Retina (tissue), 1 donor: Measurements from ENCODE around the gene IQSEC1.

ENCODE experiments used
- DNase-seq: peaks from one replicate; pipeline ENCODE4 v3.0.0-alpha.2; 2016

IQSEC1 gene

GRCh38 chr3:12948371-12948770 is 124.9 kb downstream of the IQSEC1 start:
- no peak for DNase-seq

- no peak for DNase-seq
These were observed 125.5 kb downstream of the IQSEC1 start for GRCh38 chr3:12947504-12948369.

GRCh38 chr3:12946649-12947316 is 126.4 kb downstream of the IQSEC1 start:
- DNase-seq, result no peak

- no peak for DNase-seq
These were observed 127.0 kb downstream of the IQSEC1 start for GRCh38 chr3:12946251-12946648.

GRCh38 chr3:12944849-12945248 is 128.4 kb downstream of the IQSEC1 start:
- DNase-seq, result peak; percentile 68

GRCh38 chr3:12944413-12944812 is 128.8 kb downstream of the IQSEC1 start:
- DNase-seq, result peak; percentile 80

GRCh38 chr3:12943124-12944021 is 129.9 kb downstream of the IQSEC1 start:
- DNase-seq, result no peak

GRCh38 chr3:12941495-12942023 is 131.7 kb downstream of the IQSEC1 start:
- no peak for DNase-seq

GRCh38 chr3:12940854-12941253 is 132.4 kb downstream of the IQSEC1 start:
- DNase-seq, result no peak

- DNase-seq, result no peak
These were observed 134.1 kb downstream of the IQSEC1 start for GRCh38 chr3:12939137-12939536.

- no peak for DNase-seq
These were observed 134.9 kb downstream of the IQSEC1 start for GRCh38 chr3:12938258-12938711.

- DNase-seq, result no peak
These were observed 137.1 kb downstream of the IQSEC1 start for GRCh38 chr3:12935861-12936830.

- DNase-seq, result no peak
These were observed 138.0 kb downstream of the IQSEC1 start for GRCh38 chr3:12935023-12935860.

- no peak for DNase-seq
These were observed 138.8 kb downstream of the IQSEC1 start for GRCh38 chr3:12934431-12934830.

GRCh38 chr3:12933901-12934300 is 139.3 kb downstream of the IQSEC1 start:
- no peak for DNase-seq

GRCh38 chr3:12932754-12933153 is 140.5 kb downstream of the IQSEC1 start:
- no peak for DNase-seq

GRCh38 chr3:12932347-12932746 is 140.9 kb downstream of the IQSEC1 start:
- no peak for DNase-seq

GRCh38 chr3:12931273-12931905 is 141.8 kb downstream of the IQSEC1 start:
- DNase-seq, result no peak

- no peak for DNase-seq
These were observed 143.4 kb downstream of the IQSEC1 start for GRCh38 chr3:12929801-12930200.

GRCh38 chr3:12926660-12927059 is 146.6 kb downstream of the IQSEC1 start:
- DNase-seq, result no peak
